ENCODE data around the gene RAB11FIP4.

RAB11FIP4 gene

GRCh38 chr17:31387438-31387837, 4.0 kb upstream of the RAB11FIP4 start:
- DNase-seq = no peak

- DNase-seq = no peak
Observed at GRCh38 chr17:31388351-31388750, 3.1 kb upstream of the RAB11FIP4 start.

- DNase-seq = no peak
Observed at GRCh38 chr17:31388770-31389656, 2.5 kb upstream of the RAB11FIP4 start.

- DNase-seq = no peak
Observed at GRCh38 chr17:31389657-31390381, 1.7 kb upstream of the RAB11FIP4 start.

GRCh38 chr17:31390426-31390747, 1.1 kb upstream of the RAB11FIP4 start:
- no peak for DNase-seq

- no peak for DNase-seq
Observed at GRCh38 chr17:31390748-31391495, 553 bp upstream of the RAB11FIP4 start.

GRCh38 chr17:31392002-31392855, 754 bp downstream of the RAB11FIP4 start:
- no peak for DNase-seq

GRCh38 chr17:31392856-31393748, 1.6 kb downstream of the RAB11FIP4 start:
- DNase-seq = no peak

GRCh38 chr17:31393749-31394146, 2.3 kb downstream of the RAB11FIP4 start:
- no peak for DNase-seq

- no peak for DNase-seq
Observed at GRCh38 chr17:31394544-31394943, 3.1 kb downstream of the RAB11FIP4 start.

GRCh38 chr17:31397256-31397939, 5.9 kb downstream of the RAB11FIP4 start:
- no peak for DNase-seq

GRCh38 chr17:31398381-31399311, 7.2 kb downstream of the RAB11FIP4 start:
- DNase-seq = no peak

- DNase-seq = no peak
Observed at GRCh38 chr17:31400481-31400950, 9.0 kb downstream of the RAB11FIP4 start.

GRCh38 chr17:31401456-31402254, 10.2 kb downstream of the RAB11FIP4 start:
- DNase-seq = no peak

- DNase-seq = no peak
Observed at GRCh38 chr17:31404028-31404949, 12.8 kb downstream of the RAB11FIP4 start.

- no peak for DNase-seq
Observed at GRCh38 chr17:31405890-31406371, 14.5 kb downstream of the RAB11FIP4 start.

GRCh38 chr17:31408586-31408985, 17.1 kb downstream of the RAB11FIP4 start:
- no peak for DNase-seq

Measured in cortex of kidney (tissue), 1 donor.